ENCODE measurements around the gene NPEPL1. TPM values are rescaled to one million over a fixed set of nuclear protein-coding genes. Genes with fewer than 3 reads are reported as not detected.
"Not testable (repeated sequence)": the region's sequence is repeated elsewhere in the genome, so short reads cannot be mapped to it uniquely, and the experiment has no call there.

The NPEPL1 gene
- total RNA-seq, 1 donor from 2014 or later = 25.5 TPM

DNA sequence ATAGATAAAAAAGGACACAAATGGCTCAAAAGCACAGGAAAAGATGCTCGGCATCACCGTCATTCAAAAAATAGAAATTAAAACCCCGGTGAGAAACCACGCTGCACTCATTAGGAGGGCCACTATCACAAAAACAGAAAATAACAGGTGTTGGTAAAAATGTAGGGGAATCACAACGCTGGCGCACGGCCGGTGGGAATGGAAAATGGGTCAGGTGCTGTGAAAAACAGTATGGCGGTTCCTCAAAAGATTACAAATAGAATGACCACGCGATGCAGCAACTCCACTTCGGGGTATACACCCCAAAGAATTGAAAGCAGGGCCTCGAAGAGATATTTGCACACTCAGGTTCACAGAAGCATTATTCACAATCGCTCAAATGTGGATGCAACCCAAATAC lies 28.3 kb downstream of the NPEPL1 start:
- TF ChIP-seq, protein P1, sequence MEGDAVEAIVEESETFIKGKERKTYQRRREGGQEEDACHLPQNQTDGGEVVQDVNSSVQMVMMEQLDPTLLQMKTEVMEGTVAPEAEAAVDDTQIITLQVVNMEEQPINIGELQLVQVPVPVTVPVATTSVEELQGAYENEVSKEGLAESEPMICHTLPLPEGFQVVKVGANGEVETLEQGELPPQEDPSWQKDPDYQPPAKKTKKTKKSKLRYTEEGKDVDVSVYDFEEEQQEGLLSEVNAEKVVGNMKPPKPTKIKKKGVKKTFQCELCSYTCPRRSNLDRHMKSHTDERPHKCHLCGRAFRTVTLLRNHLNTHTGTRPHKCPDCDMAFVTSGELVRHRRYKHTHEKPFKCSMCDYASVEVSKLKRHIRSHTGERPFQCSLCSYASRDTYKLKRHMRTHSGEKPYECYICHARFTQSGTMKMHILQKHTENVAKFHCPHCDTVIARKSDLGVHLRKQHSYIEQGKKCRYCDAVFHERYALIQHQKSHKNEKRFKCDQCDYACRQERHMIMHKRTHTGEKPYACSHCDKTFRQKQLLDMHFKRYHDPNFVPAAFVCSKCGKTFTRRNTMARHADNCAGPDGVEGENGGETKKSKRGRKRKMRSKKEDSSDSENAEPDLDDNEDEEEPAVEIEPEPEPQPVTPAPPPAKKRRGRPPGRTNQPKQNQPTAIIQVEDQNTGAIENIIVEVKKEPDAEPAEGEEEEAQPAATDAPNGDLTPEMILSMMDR (IDR thresholded peaks at IDR 0.05) = no peak
- TF ChIP-seq POLR2A (IDR thresholded peaks at IDR 0.05) (no peak), POLR2AphosphoS5 (IDR thresholded peaks at IDR 0.05; ENCODE audit: insufficient read depth in 1 of 2, low read depth in 1 of 2) (no peak)
- Histone ChIP-seq H3K4me1 (no peaks in the 10 kb centered on the region), H3K9me3 (no peaks in the 10 kb centered on the region), H3K27me3 (no peaks in the 10 kb centered on the region), H3K36me3 (no peaks in the 10 kb centered on the region), H3K4me3 (no peak overlapping the region), H3K27ac (no peak overlapping the region)
- DNase-seq (ENCODE audit: extremely low spot score in 2 of 2) = no peak
- intact Hi-C loops (cut with DNase I) = no loop called here

DNA sequence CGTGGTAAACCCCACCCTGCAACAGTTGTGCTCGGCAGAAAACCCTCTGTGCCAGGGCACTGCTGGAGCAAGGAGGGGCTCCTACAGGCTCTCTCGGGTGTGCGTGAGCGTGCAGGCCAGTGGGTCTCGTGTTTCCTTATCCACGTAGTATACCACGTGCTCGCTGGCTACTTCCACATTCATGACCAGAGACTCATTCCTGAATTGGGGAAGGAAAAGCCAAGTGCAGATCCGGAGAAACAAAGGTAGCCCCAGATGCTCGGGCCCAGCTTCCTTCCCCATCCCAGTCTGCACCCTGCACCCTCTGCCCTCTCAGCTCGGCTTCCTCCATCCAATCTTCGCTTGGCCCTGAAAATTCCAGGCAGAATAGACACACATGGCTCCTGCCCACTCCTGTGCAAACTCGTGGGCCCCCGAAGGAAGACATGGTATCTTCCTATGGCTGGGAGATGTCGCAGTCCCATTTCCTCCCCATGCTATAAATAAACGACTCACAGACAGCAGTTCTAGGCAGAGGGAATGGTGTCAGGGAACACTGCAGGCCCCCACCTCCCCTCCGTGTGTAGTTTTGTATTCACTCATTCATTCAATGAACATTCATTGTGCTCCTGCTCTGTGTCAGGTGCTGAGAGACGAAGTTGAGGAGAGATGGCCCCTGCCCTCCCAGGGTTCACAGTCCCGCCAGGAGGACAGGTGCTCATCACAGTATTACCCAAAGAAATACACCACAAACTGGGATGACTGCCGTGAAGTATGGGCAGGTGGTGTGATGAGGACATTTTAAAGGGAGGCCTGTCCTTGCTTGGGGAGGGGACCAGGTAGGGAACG lies 29.6 kb downstream of the NPEPL1 start:
- Histone ChIP-seq H3K4me1 (no peaks in the 10 kb centered on the region), H3K9me3 (no peaks in the 10 kb centered on the region), H3K36me3 (no peaks in the 10 kb centered on the region), H3K27me3 (no peaks in the 10 kb centered on the region), H3K4me3 (no peak overlapping the region), H3K27ac (no peak overlapping the region)
- DNase-seq (ENCODE audit: extremely low spot score in 2 of 2) = peak; percentile 67 to 94
- intact Hi-C loops (cut with DNase I) = no loop called here
- no peak for TF ChIP-seq POLR2A (IDR thresholded peaks at IDR 0.05)
- TF ChIP-seq, protein P1 (IDR thresholded peaks at IDR 0.05) = no peak
- no peak for TF ChIP-seq POLR2AphosphoS5 (IDR thresholded peaks at IDR 0.05; ENCODE audit: insufficient read depth in 1 of 2, low read depth in 1 of 2)

DNA sequence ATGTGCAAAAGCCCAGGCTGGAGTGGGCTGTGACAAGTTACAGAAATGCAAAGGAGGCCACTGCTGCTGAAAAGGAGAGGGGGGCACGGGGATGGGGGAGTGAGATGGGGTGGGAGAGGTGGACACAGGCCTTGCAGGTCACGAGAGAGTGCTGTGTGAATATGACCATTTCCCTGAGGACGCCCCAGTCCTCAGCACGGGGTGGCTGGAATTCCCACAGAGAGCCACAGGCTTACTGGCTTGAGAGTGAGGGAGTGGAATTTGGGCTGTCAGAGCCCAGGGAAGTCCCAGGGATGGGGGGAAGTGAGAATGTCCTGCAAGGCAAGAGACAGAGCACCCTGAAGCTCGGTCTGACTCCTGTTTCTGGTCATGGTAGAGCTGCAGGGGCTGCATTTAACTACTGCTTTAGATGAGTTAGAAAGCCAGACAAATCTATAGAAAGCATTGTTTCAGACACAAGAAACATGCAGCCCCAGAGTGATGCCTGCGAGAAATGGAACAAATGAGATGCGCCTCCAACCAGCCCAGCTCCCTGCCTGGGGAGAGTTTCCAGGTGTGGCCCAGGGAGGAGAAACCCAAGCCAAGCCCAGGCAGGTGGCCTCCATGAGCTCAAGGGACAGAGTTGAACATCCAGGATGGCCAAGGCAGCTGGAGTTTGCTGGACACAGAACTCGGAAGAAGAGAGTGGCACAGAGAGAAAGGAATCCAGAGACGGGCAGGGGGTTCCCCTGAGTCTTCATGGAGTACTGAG lies 30.5 kb downstream of the NPEPL1 start:
- no peaks in the 10 kb centered on the region for H3K27me3 ChIP-seq
- TF ChIP-seq POLR2AphosphoS5 (IDR thresholded peaks at IDR 0.05; ENCODE audit: insufficient read depth in 1 of 2, low read depth in 1 of 2) = no peak
- TF ChIP-seq POLR2A (IDR thresholded peaks at IDR 0.05) = no peak
- TF ChIP-seq, protein P1 (IDR thresholded peaks at IDR 0.05) = no peak
- intact Hi-C loops (cut with DNase I) = no loop called here
- H3K9me3 ChIP-seq = no peaks in the 10 kb centered on the region
- DNase-seq (ENCODE audit: extremely low spot score in 2 of 2) = peak; percentile 72
- H3K36me3 ChIP-seq = no peaks in the 10 kb centered on the region
- no peak overlapping the region for H3K4me3 ChIP-seq
- H3K4me1 ChIP-seq = no peaks in the 10 kb centered on the region
- H3K27ac ChIP-seq = no peak overlapping the region

- H3K4me1 ChIP-seq = no peaks in the 10 kb centered on the region
- no peaks in the 10 kb centered on the region for H3K36me3 ChIP-seq
- H3K27ac ChIP-seq = no peak overlapping the region
- TF ChIP-seq, protein P1 (IDR thresholded peaks at IDR 0.05) = no peak
- TF ChIP-seq POLR2AphosphoS5 (IDR thresholded peaks at IDR 0.05; ENCODE audit: insufficient read depth in 1 of 2, low read depth in 1 of 2) = no peak
- no peak for TF ChIP-seq POLR2A (IDR thresholded peaks at IDR 0.05)
- no peaks in the 10 kb centered on the region for H3K9me3 ChIP-seq
- DNase-seq (ENCODE audit: extremely low spot score in 2 of 2) = no peak
- no peaks in the 10 kb centered on the region for H3K27me3 ChIP-seq
- intact Hi-C loops (cut with DNase I) = no loop called here
- H3K4me3 ChIP-seq = no peak overlapping the region
Observed at GRCh38 chr20:58723628-58723984, 31.0 kb downstream of the NPEPL1 start.

GRCh38 chr20:58726156-58726555 lies 33.6 kb downstream of the NPEPL1 start:
- DNase-seq (ENCODE audit: extremely low spot score in 2 of 2); H3K36me3 ChIP-seq; intact Hi-C loops (cut with DNase I); H3K9me3 ChIP-seq; H3K27ac ChIP-seq; H3K4me1 ChIP-seq; H3K27me3 ChIP-seq; H3K4me3 ChIP-seq: not testable (repeated sequence)
